Neural progenitor cell (in vitro differentiated cells): ENCODE results near the gene PGPEP1. TPM values are rescaled to one million over a fixed set of nuclear protein-coding genes. Genes with fewer than 3 reads are reported as not detected.

Experiments used
- DNase-seq: peaks from one replicate; pipeline ENCODE4 v3.0.0-alpha.2; 2016; ENCODE audit warnings: low spot score
- H2AFZ ChIP-seq: fragments of 200-600 bp; sonication (generic); replicated peaks from 2 replicates; pipeline ENCODE4 v1.6.1; 2016; ENCODE audit warnings: antibody characterized with exemption
- H3F3A ChIP-seq: fragments of 200-600 bp; sonication (generic); 2 replicates; pipeline ENCODE4 v1.6.1; 2016; ENCODE audit warnings: antibody characterized with exemption, low read depth
- H3K27ac ChIP-seq: fragments of 200-600 bp; sonication (generic); 2 replicates; pipeline ENCODE4 v1.5.1; 2016; ENCODE audit warnings: mild to moderate bottlenecking
- H3K27me3 ChIP-seq: fragments of 200-600 bp; sonication (generic); 2 replicates; pipeline ENCODE4 v1.6.1; 2016; ENCODE audit warnings: mild to moderate bottlenecking, moderate library complexity
- H3K36me3 ChIP-seq: fragments of 200-600 bp; sonication (generic); 2 replicates; pipeline ENCODE4 v1.5.1; 2016
- H3K4me1 ChIP-seq: fragments of 200-600 bp; sonication (generic); 2 replicates; pipeline ENCODE4 v1.6.1; 2016; ENCODE audit warnings: mixed run types
- H3K4me2 ChIP-seq: fragments of 200-600 bp; sonication (generic); 2 replicates; pipeline ENCODE4 v1.6.1; 2016
- H3K4me3 ChIP-seq: fragments of 200-600 bp; sonication (generic); 2 replicates; pipeline ENCODE4 v1.5.1; 2016
- H3K79me2 ChIP-seq: fragments of 200-600 bp; sonication (generic); 2 replicates; pipeline ENCODE4 v1.6.1; 2016; ENCODE audit warnings: low read depth
- H3K9ac ChIP-seq: fragments of 200-600 bp; sonication (generic); 2 replicates; pipeline ENCODE4 v1.6.1; 2016
- H3K9me3 ChIP-seq: fragments of 200-600 bp; sonication (generic); 2 replicates; pipeline ENCODE4 v1.5.1; 2016; ENCODE audit warnings: low read depth
- H4K20me1 ChIP-seq: fragments of 200-600 bp; sonication (generic); 2 replicates; pipeline ENCODE4 v1.6.1; 2016; ENCODE audit warnings: low read depth
- H3K27ac Mint-ChIP-seq: 3 replicates; pipeline ENCODE4 v1.8.0; 2021; ENCODE audit warnings: mixed read lengths
- H3K27me3 Mint-ChIP-seq: 2 replicates; pipeline ENCODE4 v1.8.0; 2022; ENCODE audit warnings: low read depth, mild to moderate bottlenecking, inconsistent platforms, moderate library complexity, mixed read lengths; ENCODE audit not compliant: insufficient read depth
- H3K36me3 Mint-ChIP-seq: 3 replicates; pipeline ENCODE4 v1.8.0; 2021; ENCODE audit warnings: mixed read lengths
- H3K4me1 Mint-ChIP-seq: 3 replicates; pipeline ENCODE4 v1.8.0; 2021; ENCODE audit warnings: mixed read lengths
- H3K4me3 Mint-ChIP-seq: 3 replicates; pipeline ENCODE4 v1.8.0; 2021; ENCODE audit warnings: mild to moderate bottlenecking, moderate library complexity, mixed read lengths
- H3K9me3 Mint-ChIP-seq: 3 replicates; pipeline ENCODE4 v1.8.0; 2020; ENCODE audit warnings: mixed read lengths
- EZH2 ChIP-seq: fragments of 200-600 bp; sonication (generic); IDR thresholded peaks from 2 replicates; pipeline ENCODE4 v1.6.1; 2017; ENCODE audit warnings: antibody characterized with exemption, mild to moderate bottlenecking, moderate library complexity
- EZH2phosphoT487 ChIP-seq: fragments of 200-600 bp; sonication (generic); IDR thresholded peaks from 2 replicates; pipeline ENCODE4 v1.6.1; 2017; ENCODE audit warnings: antibody characterized with exemption
- total RNA-seq: library from RNA; depleted of rRNA; stranded (reverse); fragments of >200 nt; gene quantifications from 2 replicates; pipeline ENCODE4 v1.2.3, GENCODE V29; 2015; ENCODE audit warnings: low replicate concordance
- TF ChIP-seq, protein P1 (sequence below): fragments of 200-600 bp; sonication (generic); IDR thresholded peaks from 2 replicates; pipeline ENCODE4 v1.5.1; 2017; ENCODE audit warnings: antibody characterized with exemption, mild to moderate bottlenecking

The PGPEP1 gene
- total RNA-seq, 1 donor from 2014 or later, result 2.1 TPM

DNA sequence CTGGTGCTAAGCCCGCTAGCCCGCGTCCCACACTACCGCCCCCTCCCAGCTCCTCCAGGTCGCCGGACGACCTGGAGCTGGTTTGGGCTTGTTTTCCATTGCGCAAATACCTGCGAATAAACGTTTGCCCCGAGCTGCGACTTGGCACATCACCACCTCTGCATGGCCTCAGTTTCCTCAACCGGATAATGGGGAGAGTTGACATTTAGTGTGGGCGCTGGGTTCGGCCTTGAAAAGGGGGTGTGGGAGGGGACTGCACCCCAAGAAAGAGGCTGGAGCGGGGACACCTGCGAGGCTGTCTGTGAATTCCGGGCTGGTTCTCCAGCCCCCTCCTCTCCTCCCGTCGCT, 48.0 kb upstream of the PGPEP1 start:
- Mint-ChIP-seq H3K9me3 (peaks cover 4% of the 10 kb centered on the region), H3K27me3 (peaks cover 18% of the 10 kb centered on the region), H3K36me3 (no peaks in the 10 kb centered on the region), H3K27ac (no peak overlapping the region), H3K4me1 (peaks cover 50% of the 10 kb centered on the region), H3K4me3 (peak overlapping the region; percentile 89)
- Histone ChIP-seq H4K20me1 (no peaks in the 10 kb centered on the region), H3K79me2 (no peaks in the 10 kb centered on the region), H3K27me3 (no peaks in the 10 kb centered on the region), H3K27ac (peak overlapping the region; percentile 22), H3K4me2 (peak overlapping the region; percentile 77), H2AFZ (peak overlapping the region; percentile 38), H3K9me3 (no peaks in the 10 kb centered on the region), H3K36me3 (no peaks in the 10 kb centered on the region), H3K4me3 (peak overlapping the region; percentile 55), H3F3A (peaks cover 66% of the 10 kb centered on the region), H3K4me1 (peaks cover 25% of the 10 kb centered on the region), H3K9ac (no peak overlapping the region)
- TF ChIP-seq, protein P1, sequence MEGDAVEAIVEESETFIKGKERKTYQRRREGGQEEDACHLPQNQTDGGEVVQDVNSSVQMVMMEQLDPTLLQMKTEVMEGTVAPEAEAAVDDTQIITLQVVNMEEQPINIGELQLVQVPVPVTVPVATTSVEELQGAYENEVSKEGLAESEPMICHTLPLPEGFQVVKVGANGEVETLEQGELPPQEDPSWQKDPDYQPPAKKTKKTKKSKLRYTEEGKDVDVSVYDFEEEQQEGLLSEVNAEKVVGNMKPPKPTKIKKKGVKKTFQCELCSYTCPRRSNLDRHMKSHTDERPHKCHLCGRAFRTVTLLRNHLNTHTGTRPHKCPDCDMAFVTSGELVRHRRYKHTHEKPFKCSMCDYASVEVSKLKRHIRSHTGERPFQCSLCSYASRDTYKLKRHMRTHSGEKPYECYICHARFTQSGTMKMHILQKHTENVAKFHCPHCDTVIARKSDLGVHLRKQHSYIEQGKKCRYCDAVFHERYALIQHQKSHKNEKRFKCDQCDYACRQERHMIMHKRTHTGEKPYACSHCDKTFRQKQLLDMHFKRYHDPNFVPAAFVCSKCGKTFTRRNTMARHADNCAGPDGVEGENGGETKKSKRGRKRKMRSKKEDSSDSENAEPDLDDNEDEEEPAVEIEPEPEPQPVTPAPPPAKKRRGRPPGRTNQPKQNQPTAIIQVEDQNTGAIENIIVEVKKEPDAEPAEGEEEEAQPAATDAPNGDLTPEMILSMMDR, result no peak
- TF ChIP-seq EZH2phosphoT487 (no peak), EZH2 (no peak)
- no peak for DNase-seq

DNA sequence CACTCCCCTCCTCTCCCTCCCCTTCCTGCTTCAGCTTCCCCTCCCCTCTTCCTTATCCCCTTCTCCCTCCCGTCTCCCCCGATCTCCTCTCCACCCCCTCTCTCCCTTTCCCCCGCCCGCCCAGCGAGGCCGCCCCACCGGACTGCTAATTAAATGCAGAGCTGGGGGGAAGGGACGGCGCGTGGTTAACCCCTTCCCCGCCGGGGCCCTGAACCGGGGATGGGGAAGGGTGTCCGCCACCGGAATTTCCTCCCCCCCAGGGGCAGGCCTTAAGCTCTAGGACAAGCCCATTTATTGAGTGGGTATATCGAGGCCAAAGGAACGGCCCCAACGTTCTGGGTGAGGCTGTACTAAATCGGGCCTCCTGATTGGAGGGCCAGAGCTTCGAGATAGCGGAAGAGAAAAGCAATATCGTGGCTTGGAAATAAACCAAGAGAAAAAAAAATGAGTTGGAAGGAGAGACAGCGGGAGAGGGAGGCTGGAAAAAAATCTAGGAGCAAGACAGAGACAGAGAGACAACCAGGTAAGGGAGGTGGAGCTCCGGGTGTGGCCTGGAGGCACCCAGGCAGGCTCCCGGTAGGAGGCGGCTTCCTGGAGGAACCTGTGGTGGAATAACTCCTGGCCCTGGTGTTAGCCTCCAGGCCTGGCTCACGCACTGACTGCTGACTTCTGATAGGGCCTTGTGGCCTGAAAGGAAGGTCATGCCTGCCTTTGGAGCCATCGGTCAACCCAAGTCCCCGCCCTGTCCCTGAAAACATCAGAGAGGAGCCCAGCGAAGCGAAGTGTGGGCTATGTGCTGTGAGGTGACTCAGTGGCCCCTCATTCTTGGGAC, 47.4 kb upstream of the PGPEP1 start:
- peaks cover 21% of the 10 kb centered on the region for H3K4me1 ChIP-seq
- no peaks in the 10 kb centered on the region for H3K36me3 ChIP-seq
- H3K4me3 Mint-ChIP-seq, result peak overlapping the region; percentile 89
- peaks cover 47% of the 10 kb centered on the region for H3K4me1 Mint-ChIP-seq
- peak overlapping the region; percentile 21 for H2AFZ ChIP-seq
- DNase-seq, result peak; percentile 94
- H3K9me3 Mint-ChIP-seq, result peaks cover 4% of the 10 kb centered on the region
- H3K36me3 Mint-ChIP-seq, result no peaks in the 10 kb centered on the region
- H3K27ac ChIP-seq, result peak overlapping the region; percentile 22
- no peaks in the 10 kb centered on the region for H4K20me1 ChIP-seq
- peak overlapping the region; percentile 55 for H3K4me3 ChIP-seq
- peaks cover 17% of the 10 kb centered on the region for H3K27me3 Mint-ChIP-seq
- H3K9ac ChIP-seq, result no peak overlapping the region
- no peaks in the 10 kb centered on the region for H3K9me3 ChIP-seq
- TF ChIP-seq, protein P1, result no peak
- TF ChIP-seq EZH2phosphoT487 (peak; percentile 37), EZH2 (no peak)
- H3K4me2 ChIP-seq, result peak overlapping the region; percentile 77
- no peaks in the 10 kb centered on the region for H3K27me3 ChIP-seq
- peak overlapping the region; percentile 79 for H3K27ac Mint-ChIP-seq
- H3K79me2 ChIP-seq, result no peaks in the 10 kb centered on the region
- peaks cover 60% of the 10 kb centered on the region for H3F3A ChIP-seq

DNA sequence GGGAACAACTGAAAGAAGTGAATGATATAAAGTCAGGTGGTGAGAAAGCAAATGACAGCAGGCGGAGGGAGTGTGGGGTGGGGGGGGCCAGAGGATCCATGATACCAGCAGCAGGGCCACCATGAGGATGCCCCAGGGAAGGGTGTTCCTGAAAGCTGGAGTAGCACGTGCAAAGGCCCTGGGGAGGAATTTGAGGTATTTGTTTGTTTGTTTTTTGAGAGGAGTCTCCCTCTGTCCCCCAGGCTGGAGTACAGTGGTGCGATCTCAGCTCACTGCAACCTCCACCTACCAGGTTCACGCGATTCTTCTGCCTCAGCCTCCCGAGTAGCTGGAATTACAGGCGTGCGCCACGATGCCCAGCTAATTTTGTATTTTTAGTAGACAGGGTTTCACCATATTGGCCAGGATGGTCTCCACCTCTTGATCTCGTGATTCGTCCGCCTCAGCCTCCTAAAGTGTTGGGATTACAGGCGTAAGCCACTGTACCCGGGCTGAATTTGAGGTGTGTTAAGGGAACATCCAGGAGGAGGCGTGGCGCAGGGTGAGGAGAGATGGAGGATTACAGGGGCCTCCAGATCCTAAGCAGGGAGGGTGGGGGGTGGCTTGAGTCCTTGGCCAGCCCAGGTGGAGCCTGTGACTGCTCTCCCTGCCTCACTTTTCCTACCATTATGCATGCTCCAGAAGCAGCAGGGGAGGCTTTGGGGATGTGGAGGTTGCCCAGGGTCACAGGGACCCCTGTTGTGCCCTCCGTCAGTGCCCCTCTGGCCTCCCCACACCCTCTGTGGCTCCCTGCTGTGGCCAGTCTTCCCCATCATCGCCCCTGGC, 46.5 kb upstream of the PGPEP1 start:
- H3K4me3 Mint-ChIP-seq, result peak overlapping the region; percentile 76
- H3K27ac ChIP-seq, result peak overlapping the region; percentile 4
- peaks cover 4% of the 10 kb centered on the region for H3K9me3 Mint-ChIP-seq
- H3K79me2 ChIP-seq, result no peaks in the 10 kb centered on the region
- H4K20me1 ChIP-seq, result no peaks in the 10 kb centered on the region
- no peak overlapping the region for H3K9ac ChIP-seq
- H3K27ac Mint-ChIP-seq, result peak overlapping the region; percentile 85
- H3K4me1 Mint-ChIP-seq, result peaks cover 43% of the 10 kb centered on the region
- H3K4me1 ChIP-seq, result peaks cover 16% of the 10 kb centered on the region
- TF ChIP-seq EZH2, result no peak
- no peak for TF ChIP-seq EZH2phosphoT487
- TF ChIP-seq, protein P1, result no peak
- peak; percentile 78 for DNase-seq
- no peaks in the 10 kb centered on the region for H3K27me3 ChIP-seq
- peaks cover 16% of the 10 kb centered on the region for H3K27me3 Mint-ChIP-seq
- no peaks in the 10 kb centered on the region for H3K9me3 ChIP-seq
- H3K4me2 ChIP-seq, result peak overlapping the region; percentile 77
- H2AFZ ChIP-seq, result no peak overlapping the region
- no peaks in the 10 kb centered on the region for H3K36me3 Mint-ChIP-seq
- H3F3A ChIP-seq, result peaks cover 53% of the 10 kb centered on the region
- no peak overlapping the region for H3K4me3 ChIP-seq
- H3K36me3 ChIP-seq, result no peaks in the 10 kb centered on the region
